GM12801 (cell line): ENCODE data around the gene FRY.

Source experiments
- TF ChIP-seq, protein P1 (sequence below): IDR thresholded peaks from one replicate; pipeline ENCODE4 v1.5.1; 2011; ENCODE audit warnings: control low read depth; ENCODE audit not compliant: insufficient read length; ENCODE audit errors: extremely low read depth

The FRY gene

DNA sequence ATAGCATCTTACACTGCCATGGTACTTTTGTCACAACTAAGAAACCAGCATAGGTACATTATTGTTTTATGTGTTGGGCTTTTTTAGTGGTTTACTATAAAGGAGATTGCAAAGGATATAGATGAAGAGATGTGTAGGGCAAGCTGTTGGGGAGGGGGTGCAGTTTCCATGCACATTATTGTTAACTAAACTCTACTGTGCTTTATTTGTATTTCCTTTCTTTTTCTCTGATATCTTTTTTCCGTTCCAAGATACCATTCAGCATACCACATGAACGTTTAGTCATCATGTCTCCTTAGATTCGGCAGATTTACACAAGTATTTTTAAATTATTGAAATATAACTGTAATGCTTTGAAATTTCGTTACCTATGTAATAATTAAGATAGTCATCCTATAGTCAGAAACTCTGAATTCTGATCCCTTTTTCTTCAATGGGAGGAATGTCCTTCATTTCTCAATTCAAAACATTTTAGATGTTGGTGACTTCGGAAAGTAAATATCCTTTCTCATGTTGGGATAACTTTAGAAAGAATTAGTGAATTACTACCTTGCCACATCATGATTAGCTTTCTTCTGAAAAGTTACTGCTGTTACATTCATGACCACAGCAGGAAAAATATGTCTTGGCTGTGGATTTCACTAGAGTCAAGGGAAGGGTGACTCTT lies 82.8 kb downstream of the FRY start:
- TF ChIP-seq, protein P1, sequence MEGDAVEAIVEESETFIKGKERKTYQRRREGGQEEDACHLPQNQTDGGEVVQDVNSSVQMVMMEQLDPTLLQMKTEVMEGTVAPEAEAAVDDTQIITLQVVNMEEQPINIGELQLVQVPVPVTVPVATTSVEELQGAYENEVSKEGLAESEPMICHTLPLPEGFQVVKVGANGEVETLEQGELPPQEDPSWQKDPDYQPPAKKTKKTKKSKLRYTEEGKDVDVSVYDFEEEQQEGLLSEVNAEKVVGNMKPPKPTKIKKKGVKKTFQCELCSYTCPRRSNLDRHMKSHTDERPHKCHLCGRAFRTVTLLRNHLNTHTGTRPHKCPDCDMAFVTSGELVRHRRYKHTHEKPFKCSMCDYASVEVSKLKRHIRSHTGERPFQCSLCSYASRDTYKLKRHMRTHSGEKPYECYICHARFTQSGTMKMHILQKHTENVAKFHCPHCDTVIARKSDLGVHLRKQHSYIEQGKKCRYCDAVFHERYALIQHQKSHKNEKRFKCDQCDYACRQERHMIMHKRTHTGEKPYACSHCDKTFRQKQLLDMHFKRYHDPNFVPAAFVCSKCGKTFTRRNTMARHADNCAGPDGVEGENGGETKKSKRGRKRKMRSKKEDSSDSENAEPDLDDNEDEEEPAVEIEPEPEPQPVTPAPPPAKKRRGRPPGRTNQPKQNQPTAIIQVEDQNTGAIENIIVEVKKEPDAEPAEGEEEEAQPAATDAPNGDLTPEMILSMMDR = no peak

DNA sequence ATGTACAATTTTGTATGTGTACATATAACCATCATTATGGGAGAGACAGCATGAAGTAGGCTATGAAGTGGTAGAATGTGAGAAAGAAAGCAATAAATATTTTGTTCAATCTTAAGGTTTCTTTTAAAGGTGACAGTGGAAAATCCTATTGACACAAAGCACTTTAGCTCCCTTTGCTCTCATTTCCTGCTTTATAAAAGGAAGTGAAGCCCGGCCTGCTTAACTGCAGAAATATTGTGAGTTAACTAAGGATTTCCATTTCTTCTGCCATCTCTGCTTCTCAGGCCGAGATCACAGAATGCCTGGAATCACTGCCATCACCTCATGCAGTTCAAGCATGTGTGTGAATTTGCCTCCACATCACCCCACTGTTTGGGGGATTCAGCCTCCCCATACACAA lies 83.5 kb downstream of the FRY start:
- TF ChIP-seq, protein P1 = no peak

DNA sequence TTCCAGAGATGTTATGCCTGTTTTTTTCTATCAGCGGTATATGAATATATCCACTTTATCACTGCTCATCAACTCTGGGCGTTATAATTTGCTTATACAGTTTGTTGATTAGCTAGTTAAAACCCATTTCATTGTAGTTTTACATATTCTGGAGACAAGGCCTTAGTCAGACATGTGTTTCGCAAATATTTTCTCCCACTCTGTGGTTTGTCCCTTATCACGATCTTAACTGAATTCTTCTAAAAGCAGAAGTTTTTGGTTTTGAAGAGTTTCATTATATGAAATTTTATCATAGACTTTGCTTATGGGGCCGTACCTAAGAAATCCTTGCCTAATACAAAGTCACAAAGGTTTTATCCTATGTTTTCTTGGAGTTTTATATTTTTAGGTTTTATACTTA lies 84.6 kb downstream of the FRY start:
- TF ChIP-seq, protein P1 = no peak

DNA sequence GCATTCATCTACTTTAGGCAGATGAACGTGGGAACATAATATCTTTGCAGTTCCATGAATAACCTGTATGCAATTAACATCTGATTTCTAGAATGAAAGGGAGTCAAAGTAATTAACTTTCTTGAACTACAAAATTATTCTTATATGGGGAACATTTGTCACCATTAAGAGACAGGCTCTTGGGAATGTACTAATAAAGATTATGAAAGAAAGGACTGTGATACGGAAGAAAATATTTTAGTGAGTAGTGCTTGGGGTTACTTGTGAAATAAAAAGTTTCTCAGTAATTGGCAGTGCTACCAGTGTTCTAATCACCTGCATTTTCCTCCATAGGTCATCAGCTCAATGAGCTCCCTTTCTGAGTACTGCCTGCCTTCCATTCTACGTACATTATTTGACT lies 85.4 kb downstream of the FRY start:
- TF ChIP-seq, protein P1 = no peak

DNA sequence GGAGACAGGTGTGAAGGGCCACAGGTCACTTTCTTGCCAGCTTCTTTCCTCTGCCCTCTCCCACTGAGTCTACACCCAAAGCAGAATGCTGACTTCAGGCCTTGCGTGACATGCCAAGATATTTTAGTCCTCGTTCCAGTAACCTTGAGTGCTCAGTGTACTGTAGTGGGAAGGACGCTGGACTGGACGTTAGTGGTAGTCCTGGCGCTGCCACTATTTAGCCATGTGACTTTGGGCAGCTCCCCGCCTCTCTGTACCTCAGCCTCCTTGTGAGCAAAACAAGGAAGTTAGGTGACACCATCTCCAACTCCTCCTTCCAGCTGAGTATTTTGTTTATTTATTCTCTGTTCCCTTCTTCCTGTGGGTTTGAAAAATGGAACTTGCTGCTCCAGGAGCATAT lies 86.1 kb downstream of the FRY start:
- TF ChIP-seq, protein P1 = no peak

DNA sequence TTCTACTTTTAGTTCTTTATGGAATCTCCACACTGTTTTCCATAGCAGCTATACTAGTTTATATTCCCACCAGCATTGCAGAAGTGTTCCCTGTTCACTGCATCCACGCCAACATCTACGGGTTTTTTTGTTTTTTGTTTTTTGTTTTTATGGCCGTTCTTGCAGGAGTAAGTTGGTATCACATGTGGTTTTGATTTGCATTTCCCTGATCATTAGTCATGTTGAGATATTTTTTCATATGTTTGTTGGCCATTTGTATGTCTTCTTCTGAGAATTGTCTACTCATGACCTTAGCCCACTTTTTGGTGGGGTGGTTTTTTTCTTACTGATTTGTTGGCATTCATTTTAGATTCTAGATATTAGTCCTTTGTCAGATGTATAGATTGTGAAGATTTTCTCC lies 89.7 kb downstream of the FRY start:
- TF ChIP-seq, protein P1 = no peak

DNA sequence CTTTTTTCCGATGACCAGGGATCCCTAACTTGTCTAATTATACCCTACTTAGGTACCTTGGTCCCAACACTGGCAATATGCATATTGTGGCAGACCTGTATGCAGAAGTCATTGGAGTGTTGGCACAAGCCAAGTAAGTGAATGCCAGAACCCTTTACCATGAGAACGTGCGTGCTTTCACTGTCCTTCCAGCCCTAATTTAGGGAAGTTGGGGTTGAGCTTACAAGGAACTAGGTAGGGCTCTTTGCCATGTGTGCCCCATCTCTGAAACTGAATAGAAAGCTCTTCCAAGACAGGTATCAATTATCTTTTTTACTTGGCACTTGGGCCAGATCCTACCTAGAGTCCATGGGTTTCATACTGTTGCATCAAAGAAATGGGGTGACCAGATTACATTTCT lies 93.2 kb downstream of the FRY start:
- TF ChIP-seq, protein P1 = no peak

DNA sequence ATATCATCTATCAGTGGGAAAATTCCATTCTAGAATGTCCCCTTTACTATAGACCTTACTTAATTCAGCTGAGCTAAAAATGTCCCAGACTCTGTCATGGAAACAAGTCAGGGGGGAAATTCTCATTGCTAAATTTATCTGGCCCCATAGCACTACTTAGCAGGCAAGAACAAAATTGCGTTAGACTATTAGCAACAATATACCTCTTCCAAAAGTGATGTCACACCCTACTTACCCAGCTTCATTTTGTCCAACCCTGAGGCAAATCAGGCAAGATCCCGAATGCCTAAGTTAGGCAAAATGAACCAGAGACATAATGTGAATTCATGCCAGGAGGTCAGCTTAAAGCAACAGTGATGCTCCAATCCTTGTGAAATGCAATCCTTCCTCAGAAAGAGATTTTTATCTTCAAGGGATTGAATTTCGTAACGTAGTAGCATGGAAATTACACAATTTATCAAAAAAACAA lies 93.7 kb downstream of the FRY start:
- TF ChIP-seq, protein P1 = no peak
